HEK293T (cell line): Measurements from ENCODE around the gene SIPA1L3.

Source experiments
- ARNT ChIP-seq: fragments of 450-650 bp; IDR thresholded peaks from 2 replicates; pipeline ENCODE4 v1.6.1; 2017; ENCODE audit warnings: mild to moderate bottlenecking
- BHLHE40 ChIP-seq: fragments of 450-650 bp; IDR thresholded peaks from 2 replicates; pipeline ENCODE4 v1.6.1; 2016; ENCODE audit warnings: mild to moderate bottlenecking, moderate library complexity, borderline replicate concordance
- ELF4 ChIP-seq: fragments of 450-650 bp; IDR thresholded peaks from 2 replicates; pipeline ENCODE4 v1.6.1; 2017; ENCODE audit warnings: antibody characterized with exemption
- FOXK2 ChIP-seq: fragments of 450-650 bp; IDR thresholded peaks from 2 replicates; pipeline ENCODE4 v1.6.1; 2016; ENCODE audit warnings: mild to moderate bottlenecking
- FOXM1 ChIP-seq: fragments of 450-650 bp; IDR thresholded peaks from 2 replicates; pipeline ENCODE4 v1.6.1; 2017; ENCODE audit warnings: mild to moderate bottlenecking, borderline replicate concordance
- HDGF ChIP-seq: fragments of 450-650 bp; IDR thresholded peaks from 2 replicates; pipeline ENCODE4 v1.6.1; 2017; ENCODE audit warnings: antibody characterized with exemption, borderline replicate concordance
- PKNOX1 ChIP-seq: fragments of 450-650 bp; IDR thresholded peaks from 2 replicates; pipeline ENCODE4 v1.6.1; 2016
- SP1 ChIP-seq: fragments of 450-650 bp; IDR thresholded peaks from 2 replicates; pipeline ENCODE4 v1.6.1; 2017
- SUZ12 ChIP-seq: fragments of 450-650 bp; IDR thresholded peaks from 2 replicates; pipeline ENCODE4 v1.6.1; 2016; ENCODE audit warnings: mild to moderate bottlenecking
- TARDBP ChIP-seq: fragments of 450-650 bp; IDR thresholded peaks from 2 replicates; pipeline ENCODE4 v1.6.1; 2016
- ZNF384 ChIP-seq: fragments of 450-650 bp; IDR thresholded peaks from 2 replicates; pipeline ENCODE4 v1.6.1; 2016

- TF ChIP-seq FOXM1 (no peak), SP1 (no peak), ZNF384 (no peak), BHLHE40 (no peak), ELF4 (no peak), FOXK2 (no peak), SUZ12 (no peak), ARNT (no peak), HDGF (no peak), PKNOX1 (no peak), TARDBP (no peak)
These were observed 13.0 kb upstream of the SIPA1L3 start for GRCh38 chr19:37893845-37894575.
